Panc1 (cell line): Measurements from ENCODE around the gene CD2BP2.

Source experiments
- CTCF ChIP-seq: fragments of 450-650 bp; IDR thresholded peaks from 2 replicates; pipeline ENCODE4 v1.5.1; 2017; ENCODE audit warnings: mild to moderate bottlenecking
- POLR2AphosphoS5 ChIP-seq: IDR thresholded peaks from 2 replicates; pipeline ENCODE4 v1.6.1; 2012; ENCODE audit warnings: mild to moderate bottlenecking, low read depth, low read length, moderate library complexity
- SIN3A ChIP-seq: IDR thresholded peaks from 2 replicates; pipeline ENCODE4 v1.6.1; 2012; ENCODE audit warnings: low read depth, mild to moderate bottlenecking, low read length, moderate library complexity, borderline replicate concordance; ENCODE audit not compliant: insufficient read depth

DNA sequence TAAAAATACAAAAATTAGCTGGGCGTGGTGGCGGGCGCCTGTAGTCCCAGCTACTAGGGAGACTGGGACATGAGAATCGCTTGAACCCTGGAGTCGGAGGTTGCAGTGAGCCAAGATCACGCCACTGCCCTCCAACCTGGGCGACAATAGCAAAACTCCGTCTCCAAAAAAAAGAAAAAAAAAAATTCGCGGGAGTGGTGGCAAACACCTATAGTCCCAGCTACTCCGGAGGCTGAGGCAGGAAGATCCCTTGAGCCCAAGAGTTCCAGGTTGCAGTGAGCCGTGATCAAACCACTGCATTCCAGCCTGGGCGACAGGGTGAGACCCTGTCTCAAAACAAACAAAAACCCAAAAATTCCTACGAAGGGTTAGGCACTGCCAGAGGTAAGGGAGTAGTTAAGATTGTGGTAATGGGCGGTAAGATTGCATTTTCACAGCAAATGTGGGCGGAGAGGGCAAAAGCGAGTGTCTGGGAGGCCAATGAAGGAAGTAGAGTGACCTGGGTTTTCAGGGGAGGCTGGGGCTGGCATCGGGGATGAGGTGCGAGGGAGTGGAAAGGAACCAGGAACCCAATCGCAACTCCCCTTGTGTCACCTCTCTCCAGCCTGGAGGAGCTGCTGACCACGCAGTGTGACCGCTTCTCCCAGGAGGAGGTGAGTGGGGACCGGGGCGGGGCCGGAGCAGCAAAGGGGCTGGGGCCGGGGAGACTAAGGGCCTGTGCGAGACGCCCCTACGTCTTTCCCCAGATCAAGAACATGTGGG lies 22.1 kb upstream of the CD2BP2 start:
- TF ChIP-seq CTCF (no peak), SIN3A (no peak), POLR2AphosphoS5 (no peak)
